HG03066 (cell line): Measurements from ENCODE around the gene FAM228A.
A peak's percentile ranks its signal among the peaks of the same experiment; 100 is the strongest.
"Not testable (repeated sequence)": the region's sequence is repeated elsewhere in the genome, so short reads cannot be mapped to it uniquely, and the experiment has no call there.

Source experiments
- ATAC-seq: cut with Tn5 transposase; IDR thresholded peaks from one replicate; pipeline ENCODE4 v1.9.1; 2021; ENCODE audit warnings: low read depth; ENCODE audit not compliant: unreplicated experiment

FAM228A gene

DNA sequence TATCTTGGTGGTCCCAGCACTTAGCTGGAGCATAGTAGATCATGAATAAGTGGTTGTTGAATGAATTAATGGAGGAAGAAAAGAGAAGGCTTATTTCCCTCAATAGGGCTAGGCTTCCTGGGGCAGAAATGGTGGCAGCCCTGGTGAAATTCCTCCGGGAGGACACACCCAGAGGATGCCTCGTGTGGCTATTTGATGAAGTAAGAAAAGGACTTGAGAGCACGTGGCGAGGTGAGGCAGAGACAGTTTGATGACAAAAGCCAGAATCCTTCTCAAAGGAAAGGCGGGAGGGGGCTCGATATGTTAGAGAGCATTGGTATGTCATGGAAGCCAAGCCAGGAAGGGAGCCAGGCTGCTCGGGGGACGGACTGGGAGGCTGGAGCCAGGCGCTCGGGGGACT is 14.7 kb downstream of the FAM228A start:
- ATAC-seq = no peak

DNA sequence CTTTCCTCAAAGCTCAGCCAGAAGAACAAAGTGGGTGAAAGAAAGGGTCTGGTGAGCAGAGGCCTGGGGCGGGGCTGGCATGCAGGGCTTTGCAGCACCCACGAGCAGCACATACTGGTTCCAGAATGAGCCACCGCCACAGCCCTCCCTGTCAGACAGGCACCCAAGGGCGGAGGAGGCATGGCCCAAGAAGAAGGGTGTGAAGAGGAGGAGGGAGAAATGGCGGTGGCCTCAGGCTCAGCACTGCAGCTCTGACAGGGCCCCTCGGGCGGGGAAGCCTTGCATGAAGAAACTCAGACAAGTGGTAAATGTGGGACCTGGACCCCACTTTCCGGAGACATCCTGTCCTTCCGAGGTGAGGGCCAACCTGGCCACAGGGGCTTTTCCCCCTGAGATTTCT is 15.7 kb downstream of the FAM228A start:
- ATAC-seq = no peak

GRCh38 chr2:24191156-24191555 is 16.3 kb downstream of the FAM228A start:
- no peak for ATAC-seq

DNA sequence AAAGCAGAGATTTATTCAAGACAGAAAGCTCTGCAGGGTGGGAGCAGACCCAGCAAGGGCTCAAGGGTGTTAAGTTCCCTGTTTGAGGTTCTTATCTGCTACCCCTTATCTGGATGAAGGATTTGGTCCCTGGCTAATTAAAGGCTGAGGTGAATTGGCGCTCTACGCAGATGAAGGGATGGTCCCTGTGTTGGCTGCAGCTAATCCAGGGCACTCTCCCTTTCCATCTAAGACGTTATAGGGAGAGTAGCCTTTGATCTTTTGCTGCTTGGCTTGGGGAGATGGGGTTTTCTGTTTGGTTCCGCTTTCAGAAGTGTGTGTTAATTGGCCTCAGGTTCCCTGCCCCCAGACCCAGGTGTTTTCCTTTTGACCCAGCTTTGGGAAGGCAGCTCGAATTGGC is 17.0 kb downstream of the FAM228A start:
- ATAC-seq = no peak

DNA sequence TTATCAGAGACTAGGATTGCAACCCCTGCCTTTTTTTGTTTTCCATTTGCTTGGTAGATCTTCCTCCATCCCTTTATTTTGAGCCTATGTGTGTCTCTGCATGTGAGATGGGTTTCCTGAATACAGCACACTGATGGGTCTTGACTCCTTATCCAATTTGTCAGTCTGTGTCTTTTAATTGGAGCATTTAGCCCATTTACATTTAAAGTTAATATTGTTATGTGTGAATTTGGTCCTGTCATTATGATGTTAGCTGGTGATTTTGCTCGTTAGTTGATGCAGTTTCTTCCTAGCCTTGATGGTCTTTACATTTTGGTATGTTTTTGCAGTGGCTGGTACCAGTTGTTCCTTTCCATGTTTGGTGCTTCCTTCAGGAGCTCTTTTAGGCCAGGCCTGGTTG is 22.4 kb downstream of the FAM228A start:
- not testable (repeated sequence) for ATAC-seq

GRCh38 chr2:24199968-24200590 is 25.2 kb downstream of the FAM228A start:
- ATAC-seq = no peak

- no peak for ATAC-seq
These were observed 25.9 kb downstream of the FAM228A start for GRCh38 chr2:24200799-24201198.

GRCh38 chr2:24203029-24203786 is 28.4 kb downstream of the FAM228A start:
- no peak for ATAC-seq

DNA sequence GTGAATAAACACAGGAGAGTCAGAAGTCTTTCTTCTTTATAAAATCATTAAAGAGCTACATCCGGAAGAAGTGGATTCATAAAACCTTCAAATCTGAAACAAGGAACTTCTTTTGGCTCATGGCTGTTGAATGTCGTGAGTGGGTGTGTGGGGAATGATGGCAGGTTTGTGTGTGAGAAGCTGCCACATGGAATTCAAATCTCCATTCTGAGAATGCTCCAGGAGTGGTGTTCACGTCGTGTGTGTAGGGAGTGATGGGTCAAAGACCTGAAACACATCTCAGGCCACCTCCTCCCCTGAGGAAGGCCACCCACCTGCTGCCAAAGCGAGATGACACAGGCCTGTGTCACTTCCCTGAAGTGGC is 28.9 kb downstream of the FAM228A start:
- ATAC-seq = no peak

DNA sequence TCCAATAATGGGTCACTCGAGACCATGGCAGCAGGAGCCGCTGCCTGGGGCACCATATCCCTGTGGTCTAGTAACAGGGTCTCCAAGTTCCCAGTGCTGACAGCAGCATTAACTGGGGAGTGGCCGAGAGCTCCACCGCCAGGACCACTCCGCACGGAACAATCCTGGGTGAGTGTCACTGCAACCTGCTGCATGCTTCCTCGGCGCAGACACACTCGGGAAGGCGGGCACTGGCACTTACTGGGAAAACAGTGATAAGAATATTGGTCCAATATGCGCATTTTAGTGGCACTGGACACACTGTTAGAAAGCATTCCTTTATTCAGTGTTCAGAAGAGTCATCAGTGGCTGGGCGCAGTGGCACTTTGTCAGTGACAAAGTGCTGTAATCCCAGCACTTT is 29.7 kb downstream of the FAM228A start:
- ATAC-seq = no peak

- ATAC-seq = no peak
These were observed 30.3 kb downstream of the FAM228A start for GRCh38 chr2:24205131-24205530.

DNA sequence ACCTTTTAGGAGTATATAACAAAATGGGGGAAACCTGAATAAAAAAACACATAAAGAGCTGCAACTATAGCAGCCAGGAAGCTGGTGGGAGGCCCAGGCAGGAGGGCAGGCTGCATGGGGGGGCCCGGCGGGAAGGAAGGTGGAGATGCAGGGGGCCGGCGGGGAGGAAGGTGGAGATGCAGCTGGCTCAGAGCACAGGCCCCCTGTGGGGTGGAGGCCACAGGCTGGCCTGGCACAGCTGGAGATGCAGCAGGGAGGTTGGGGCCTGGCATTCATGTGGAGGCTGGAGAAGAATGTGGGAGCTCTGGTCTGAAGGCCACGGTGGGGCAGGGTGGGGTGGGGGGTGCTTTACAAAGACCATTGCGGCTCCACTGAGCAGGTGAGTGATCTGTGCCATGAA is 31.4 kb downstream of the FAM228A start:
- ATAC-seq = no peak

DNA sequence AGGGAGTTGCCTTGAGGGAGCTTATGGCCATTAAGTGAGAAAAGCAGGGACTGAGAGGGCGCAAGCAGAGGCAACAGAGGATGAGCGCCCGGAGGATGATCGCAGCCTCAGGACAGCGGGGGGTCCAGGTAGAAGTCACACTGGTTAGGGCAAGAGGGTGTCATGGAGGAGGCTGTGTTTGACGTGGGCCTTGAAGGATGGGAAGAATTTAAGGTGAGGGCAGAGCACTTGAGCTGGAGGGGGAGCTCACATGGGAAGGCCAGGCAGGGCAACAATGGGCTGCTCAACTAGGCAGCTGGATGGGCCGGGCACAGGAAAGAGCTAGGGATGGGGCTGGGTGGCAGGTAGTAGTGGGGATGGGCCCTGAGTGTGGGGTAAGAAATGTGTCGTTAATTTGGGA is 31.9 kb downstream of the FAM228A start:
- no peak for ATAC-seq

- no peak for ATAC-seq
These were observed 32.5 kb downstream of the FAM228A start for GRCh38 chr2:24207359-24207758.

DNA sequence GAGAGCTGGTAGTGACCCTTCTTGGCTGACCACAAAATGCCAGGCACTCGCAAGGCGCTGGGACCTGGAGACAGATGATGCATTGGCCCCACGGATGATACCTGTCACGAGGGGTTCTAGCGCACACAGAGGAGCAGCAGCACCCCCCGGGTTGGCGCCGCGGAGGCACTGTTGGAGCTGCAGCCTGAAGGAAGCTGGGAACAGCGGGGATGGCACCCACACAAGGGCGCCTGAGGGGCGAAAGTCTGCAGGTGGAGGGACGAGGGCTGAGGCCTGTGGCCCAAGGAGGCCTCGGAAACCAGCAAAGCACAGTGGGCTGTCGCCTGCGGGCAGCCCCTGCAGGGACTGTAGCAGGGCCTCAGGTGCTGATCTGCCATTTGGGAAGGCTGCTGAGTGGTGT is 33.6 kb downstream of the FAM228A start:
- no peak for ATAC-seq

- ATAC-seq = no peak
These were observed 34.7 kb downstream of the FAM228A start for GRCh38 chr2:24209389-24210105.

DNA sequence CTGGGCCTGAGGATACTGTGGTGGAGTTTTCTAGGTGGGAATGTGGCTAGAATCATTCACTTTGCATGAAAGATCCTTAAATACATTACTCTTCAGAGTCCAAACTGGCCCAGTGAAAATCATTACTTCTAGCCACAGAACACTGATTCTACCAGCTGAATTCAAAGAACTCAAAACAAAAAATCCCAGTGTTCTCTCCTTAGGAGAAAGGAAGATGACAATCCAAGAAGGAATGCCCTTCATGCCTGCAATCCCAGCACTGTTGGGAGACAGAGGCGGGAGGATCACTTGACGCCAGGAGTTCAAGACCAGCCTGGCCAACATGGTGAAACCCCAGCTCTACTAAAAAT is 35.2 kb downstream of the FAM228A start:
- no peak for ATAC-seq

- no peak for ATAC-seq
These were observed 35.9 kb downstream of the FAM228A start for GRCh38 chr2:24210723-24211122.

GRCh38 chr2:24211408-24211807 is 36.6 kb downstream of the FAM228A start:
- no peak for ATAC-seq

DNA sequence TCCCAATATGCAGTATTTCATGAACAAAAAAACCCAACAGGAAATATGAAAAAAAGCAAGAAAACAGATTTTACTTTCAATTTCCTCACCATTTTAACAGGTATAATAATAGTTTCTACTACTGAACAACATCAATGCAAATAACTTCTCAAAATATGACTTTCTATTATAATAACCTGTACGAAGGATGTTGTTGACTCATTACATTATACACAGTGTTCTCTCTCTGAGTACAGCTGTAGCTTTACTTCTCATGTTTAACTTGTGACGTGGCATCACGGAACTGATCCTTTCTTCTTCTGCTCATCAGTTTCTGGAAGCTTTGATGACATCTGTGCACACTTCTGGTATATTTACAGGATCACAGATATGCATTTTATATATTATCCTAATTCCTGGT is 40.0 kb downstream of the FAM228A start:
- ATAC-seq = peak; percentile 98

- ATAC-seq = no peak
These were observed 45.9 kb downstream of the FAM228A start for GRCh38 chr2:24220554-24221291.
